ENCODE results near the gene TMEM138. TPM values are rescaled to one million over a fixed set of nuclear protein-coding genes. Genes with fewer than 3 reads are reported as not detected.

The TMEM138 gene
- total RNA-seq, 1 donor from 2014 or later, result 20.9 TPM

- peaks cover 48% of the 10 kb centered on the region for H3K36me3 ChIP-seq
- no peak for DNase-seq
- H3K27ac ChIP-seq (replicated peaks), result no peak overlapping the region
- no peak for TF ChIP-seq CTCF (IDR thresholded peaks at IDR 0.05; ENCODE audit: borderline replicate concordance)
- intact Hi-C loops (cut with micrococcal nuclease), result no loop called here
- H3K9me3 ChIP-seq (replicated peaks), result no peaks in the 10 kb centered on the region
- no peak overlapping the region for H3K4me3 ChIP-seq
- H3K27me3 ChIP-seq (ENCODE audit: low read depth), result no peaks in the 10 kb centered on the region
- H3K4me1 ChIP-seq, result peaks cover 1% of the 10 kb centered on the region
Measured at GRCh38 chr11:61354208-61354607, 8.0 kb upstream of the TMEM138 start.

GRCh38 chr11:61356706-61357105, 5.5 kb upstream of the TMEM138 start:
- no peaks in the 10 kb centered on the region for H3K9me3 ChIP-seq (replicated peaks)
- peaks cover 26% of the 10 kb centered on the region for H3K4me1 ChIP-seq
- intact Hi-C loops (cut with micrococcal nuclease), result no loop called here
- no peak for DNase-seq
- TF ChIP-seq CTCF (IDR thresholded peaks at IDR 0.05; ENCODE audit: borderline replicate concordance), result no peak
- no peaks in the 10 kb centered on the region for H3K27me3 ChIP-seq (ENCODE audit: low read depth)
- H3K36me3 ChIP-seq, result peaks cover 27% of the 10 kb centered on the region
- H3K4me3 ChIP-seq, result no peak overlapping the region
- no peak overlapping the region for H3K27ac ChIP-seq (replicated peaks)

- no peak overlapping the region for H3K4me3 ChIP-seq
Measured at GRCh38 chr11:61357233-61357893, 4.8 kb upstream of the TMEM138 start.

GRCh38 chr11:61357894-61358239, 4.3 kb upstream of the TMEM138 start:
- no peaks in the 10 kb centered on the region for H3K9me3 ChIP-seq (replicated peaks)
- H3K36me3 ChIP-seq, result peaks cover 16% of the 10 kb centered on the region
- TF ChIP-seq CTCF (IDR thresholded peaks at IDR 0.05; ENCODE audit: borderline replicate concordance), result no peak
- no peak overlapping the region for H3K27ac ChIP-seq (replicated peaks)
- no peaks in the 10 kb centered on the region for H3K27me3 ChIP-seq (ENCODE audit: low read depth)
- peaks cover 36% of the 10 kb centered on the region for H3K4me1 ChIP-seq
- H3K4me3 ChIP-seq, result no peak overlapping the region
- intact Hi-C loops (cut with micrococcal nuclease), result no loop called here
- no peak for DNase-seq

More at GRCh38 chr11:61357233-61357893, 4.8 kb upstream of the TMEM138 start:
- TF ChIP-seq CTCF (IDR thresholded peaks at IDR 0.05; ENCODE audit: borderline replicate concordance), result no peak
- H3K27me3 ChIP-seq (ENCODE audit: low read depth), result no peaks in the 10 kb centered on the region
- H3K36me3 ChIP-seq, result peaks cover 21% of the 10 kb centered on the region
- no peak for DNase-seq
- no peaks in the 10 kb centered on the region for H3K9me3 ChIP-seq (replicated peaks)
- intact Hi-C loops (cut with micrococcal nuclease), result no loop called here
- H3K4me1 ChIP-seq, result peaks cover 31% of the 10 kb centered on the region
- H3K27ac ChIP-seq (replicated peaks), result no peak overlapping the region

GRCh38 chr11:61358566-61358965, 3.6 kb upstream of the TMEM138 start:
- Histone ChIP-seq H3K36me3 (peaks cover 9% of the 10 kb centered on the region), H3K27me3 (ENCODE audit: low read depth) (no peaks in the 10 kb centered on the region), H3K4me1 (peaks cover 43% of the 10 kb centered on the region), H3K4me3 (no peak overlapping the region), H3K27ac (replicated peaks) (no peak overlapping the region), H3K9me3 (replicated peaks) (no peaks in the 10 kb centered on the region)
- no peak for DNase-seq
- intact Hi-C loops (cut with micrococcal nuclease), result no loop called here
- no peak for TF ChIP-seq CTCF (IDR thresholded peaks at IDR 0.05; ENCODE audit: borderline replicate concordance)

All from left ventricle myocardium inferior (tissue), 1 donor.